ENCODE results near the gene TMEM17. TPM values are rescaled to one million over a fixed set of nuclear protein-coding genes. Genes with fewer than 3 reads are reported as not detected.

TMEM17 gene
- total and polyA plus RNA-seq, 2 of the 13 experiments (the other 11 are each of a cell fraction or from before 2014, with no cell fraction given), result 0.22 to 0.50 TPM

- TF ChIP-seq ZNF574 (CRISPR knock-in tag; IDR thresholded peaks at IDR 0.05) (0 out of 2 replicates have a peak, but pooled peaks have one; percentile 20), ZMYM4 (CRISPR knock-in tag; IDR thresholded peaks at IDR 0.05) (peak; percentile 50; the same call in 1 of the 2 replicates)
Observed at GRCh38 chr2:62521061-62521460, 15.1 kb upstream of the TMEM17 start (continued).

- Histone ChIP-seq H4K20me1 (ENCODE audit: insufficient read depth, low read length) (no peaks in the 10 kb centered on the region), H3K4me3 (replicated peaks in 1 of 3; ENCODE audit: insufficient read depth in 1 of 3, low read depth in 2 of 3, low read length in 3 of 3) (no peak overlapping the region), H2AFZ (ENCODE audit: low read length) (peak overlapping the region; percentile 35), H3K79me2 (ENCODE audit: insufficient read depth, low read length) (no peaks in the 10 kb centered on the region), H3K9ac (ENCODE audit: insufficient read depth, low read depth, low read length) (no peak overlapping the region), H3K36me3 (replicated peaks in 1 of 2; ENCODE audit: control insufficient read depth in 1 of 2, insufficient read depth in 2 of 2, low read length in 2 of 2) (no peaks in the 10 kb centered on the region), H3K9me3 (ENCODE audit: low read length) (no peaks in the 10 kb centered on the region), H3K27ac (ENCODE audit: extremely low read length, insufficient read depth, low read length) (no peak overlapping the region), H3K27me3 (ENCODE audit: control insufficient read depth in 1 of 2, insufficient read depth in 2 of 2, low read length in 2 of 2) (no peaks in the 10 kb centered on the region), H3K4me2 (ENCODE audit: low read depth, low read length) (no peak overlapping the region), H3K4me1 (ENCODE audit: insufficient read depth, low read length) (peaks cover 19% of the 10 kb centered on the region)
- CTCF ChIA-PET (ENCODE audit: low intra/inter-chr PET ratio, low total read pairs), result no interaction called here
- intact Hi-C loops (cut with micrococcal nuclease; ENCODE audit: unreplicated experiment) (no loop called here), in situ Hi-C loops (cut with HindIII; ENCODE audit: extremely low pct_ligation_motif_present, low pct_unique_long_range_greater_than_20kb) (no loop called here)
- DNase-seq (ENCODE audit: low spot score) (no peak), ATAC-seq (no peak), FAIRE-seq (no peak)
- BruUV-seq (replicated peaks), result no TSS peak
- WGBS (ENCODE audit: low lambda C conversion rate), result 72% methylated on average over 4 of the region's 4 CpGs
- TF ChIP-seq ZBED4 (CRISPR knock-in tag; IDR thresholded peaks at IDR 0.05; ENCODE audit: borderline replicate concordance), result no peak
- TF ChIP-seq HNF4A (CRISPR knock-in tag; IDR thresholded peaks at IDR 0.05), result peak; percentile 46; the same call in 1 of the 2 replicates
- POLR2A ChIA-PET, result interaction anchor here (1.4 to 1.8 kb wide), 2 partner anchors 9 to 13 kb away, joined by 3 to 5 read pairs; no protein-coding TSS in a partner anchor
Observed at GRCh38 chr2:62512384-62512783, 6.4 kb upstream of the TMEM17 start.
